EH (cell line): ENCODE measurements around the gene CDK13.

Experiments used
- DNase-seq: peaks from one replicate; pipeline ENCODE4 v3.0.0-alpha.2; 2015; ENCODE audit warnings: low read depth

CDK13 gene

GRCh38 chr7:39948956-39949928 is 814 bp upstream of the CDK13 start:
- DNase-seq: peak; percentile 100

- peak; percentile 61 for DNase-seq
Observed at GRCh38 chr7:39950473-39951225, 593 bp downstream of the CDK13 start.

- DNase-seq: peak; percentile 67
Observed at GRCh38 chr7:39951226-39952194, 1.5 kb downstream of the CDK13 start.

GRCh38 chr7:39952374-39952773 is 2.3 kb downstream of the CDK13 start:
- DNase-seq: peak; percentile 61

DNA sequence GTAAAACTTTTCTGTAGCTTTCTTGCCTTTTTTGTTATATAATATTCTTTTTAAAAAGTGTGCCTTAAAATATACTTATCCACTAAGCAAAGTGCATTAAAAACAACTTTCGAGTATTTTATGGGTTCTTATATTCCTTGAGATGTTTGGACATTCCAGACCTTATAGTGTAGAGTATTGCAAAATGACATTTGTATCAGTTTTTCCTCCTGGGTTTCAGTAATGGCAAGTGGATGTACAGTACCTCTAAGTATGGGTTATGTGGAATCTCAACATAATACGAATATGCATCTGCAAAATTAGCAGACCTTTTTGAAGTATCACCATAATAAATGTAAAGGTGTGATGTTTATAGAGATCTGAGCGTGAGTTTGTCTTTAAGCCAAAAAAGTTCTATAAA is 2.7 kb downstream of the CDK13 start:
- DNase-seq: peak; percentile 19

GRCh38 chr7:39954694-39955093 is 4.6 kb downstream of the CDK13 start:
- DNase-seq: no peak

- DNase-seq: no peak
Observed at GRCh38 chr7:39958038-39958437, 8.0 kb downstream of the CDK13 start.

DNA sequence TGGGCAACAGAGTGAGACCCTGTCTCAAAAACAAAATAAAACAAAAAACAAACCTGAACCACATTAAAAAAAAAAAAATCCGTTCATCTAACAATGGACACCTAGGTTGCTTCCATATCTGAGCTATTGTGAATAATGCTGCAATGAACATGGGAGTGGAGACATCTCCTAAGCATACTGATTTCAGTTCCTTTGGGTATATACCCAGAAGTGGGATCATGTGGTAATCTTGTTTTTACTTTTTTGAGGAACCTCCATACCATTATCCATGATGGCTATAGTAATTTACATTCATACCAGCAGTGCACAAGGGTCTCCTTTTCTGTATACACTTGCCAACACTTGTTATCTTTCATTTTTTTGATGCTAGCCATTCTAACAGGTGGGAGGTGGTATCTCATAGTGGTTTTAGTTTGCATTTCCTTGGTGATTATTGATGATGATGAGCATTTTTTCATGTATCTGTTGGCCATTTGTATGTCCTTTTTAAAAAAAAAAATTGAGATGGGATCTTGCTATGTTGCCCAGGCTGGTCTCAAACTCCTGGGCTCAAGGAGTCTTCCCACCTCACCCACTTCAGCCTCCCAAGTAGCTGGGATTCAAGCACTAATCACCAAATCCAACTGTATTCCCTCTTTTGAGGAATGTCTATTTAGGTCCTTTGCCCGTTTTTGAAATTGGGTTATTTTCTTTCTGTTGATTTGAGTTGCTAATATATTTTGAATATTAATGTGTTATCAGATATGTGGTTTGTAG is 17.5 kb downstream of the CDK13 start:
- no peak for DNase-seq

- DNase-seq: peak; percentile 22
Observed at GRCh38 chr7:39969431-39969830, 19.4 kb downstream of the CDK13 start.

GRCh38 chr7:39971924-39972323 is 21.9 kb downstream of the CDK13 start:
- DNase-seq: no peak

DNA sequence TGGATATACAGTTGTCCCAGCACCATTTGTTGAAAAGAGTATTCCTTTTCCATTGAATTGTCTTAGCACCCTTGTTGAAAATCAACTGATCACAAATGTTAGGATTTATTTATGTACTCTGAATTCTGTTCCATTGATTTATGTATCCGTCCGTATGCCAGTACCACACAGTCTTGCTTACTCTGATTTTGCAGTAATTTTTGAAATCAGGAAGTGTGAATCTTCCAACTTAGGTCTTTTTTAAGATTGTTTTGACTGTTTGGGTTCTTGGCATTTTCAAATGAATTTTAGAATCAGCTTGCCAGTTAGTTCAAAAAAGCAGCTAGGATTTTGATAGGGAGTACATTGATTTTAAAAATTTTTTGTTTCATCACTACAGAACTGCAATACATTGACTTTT is 23.7 kb downstream of the CDK13 start:
- DNase-seq: no peak

DNA sequence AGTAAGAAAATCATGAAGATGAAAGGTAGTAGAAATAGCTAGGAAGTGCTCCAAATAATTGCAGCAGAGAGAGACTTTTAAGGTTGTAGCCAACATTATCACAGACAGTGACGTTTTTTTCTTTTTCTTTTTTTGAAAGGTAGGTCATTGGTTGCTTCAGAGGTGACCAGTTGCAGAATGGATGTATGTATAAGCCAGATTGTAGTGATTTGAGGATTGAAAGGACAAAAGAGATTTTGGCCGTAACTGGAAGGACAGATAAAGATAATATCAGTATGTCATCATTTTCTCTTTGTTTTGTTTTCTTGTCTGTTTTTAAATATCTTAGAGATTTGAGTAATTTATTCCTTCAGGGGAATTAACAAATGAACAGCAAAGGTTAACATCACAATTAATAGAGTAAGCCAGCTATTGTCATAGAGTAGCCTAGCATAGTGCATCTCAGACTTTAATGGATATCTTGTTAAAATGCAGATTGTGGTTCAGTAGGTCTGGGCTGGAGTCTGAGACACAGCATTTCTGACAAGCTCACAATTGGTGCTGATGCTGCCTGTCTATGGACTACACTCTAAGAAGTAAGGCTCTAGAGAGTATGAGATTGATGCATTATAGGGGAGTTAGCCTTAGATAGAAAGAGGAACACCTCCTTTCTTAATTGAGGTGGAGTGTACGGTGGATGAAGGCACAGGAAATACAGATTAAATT is 28.3 kb downstream of the CDK13 start:
- no peak for DNase-seq

GRCh38 chr7:39979406-39980073 is 29.5 kb downstream of the CDK13 start:
- no peak for DNase-seq

DNA sequence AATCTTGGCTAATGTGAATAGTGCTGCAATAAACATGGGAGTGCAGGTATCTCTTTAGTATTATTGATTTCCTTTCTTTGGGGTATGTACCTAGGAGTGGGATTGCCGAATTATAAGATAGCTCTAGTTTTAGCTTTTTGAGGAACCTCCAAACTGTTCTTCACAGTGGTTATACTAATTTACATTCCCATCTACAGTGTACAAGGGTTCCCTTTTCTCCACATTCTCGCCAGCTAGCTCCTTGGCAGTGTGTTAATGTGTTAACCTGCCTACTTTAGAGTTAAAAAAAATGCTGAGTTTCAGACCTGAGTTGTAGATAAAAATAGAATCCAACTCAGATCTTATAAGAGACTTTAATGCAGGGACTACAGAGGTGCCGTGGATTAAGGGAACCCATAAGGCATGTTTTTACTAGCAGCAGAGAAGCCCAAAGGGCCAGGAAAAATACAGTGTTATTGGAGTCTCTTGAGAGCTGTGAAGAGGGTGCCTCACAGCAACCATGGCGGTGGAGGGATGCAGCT is 35.4 kb downstream of the CDK13 start:
- DNase-seq: no peak

DNA sequence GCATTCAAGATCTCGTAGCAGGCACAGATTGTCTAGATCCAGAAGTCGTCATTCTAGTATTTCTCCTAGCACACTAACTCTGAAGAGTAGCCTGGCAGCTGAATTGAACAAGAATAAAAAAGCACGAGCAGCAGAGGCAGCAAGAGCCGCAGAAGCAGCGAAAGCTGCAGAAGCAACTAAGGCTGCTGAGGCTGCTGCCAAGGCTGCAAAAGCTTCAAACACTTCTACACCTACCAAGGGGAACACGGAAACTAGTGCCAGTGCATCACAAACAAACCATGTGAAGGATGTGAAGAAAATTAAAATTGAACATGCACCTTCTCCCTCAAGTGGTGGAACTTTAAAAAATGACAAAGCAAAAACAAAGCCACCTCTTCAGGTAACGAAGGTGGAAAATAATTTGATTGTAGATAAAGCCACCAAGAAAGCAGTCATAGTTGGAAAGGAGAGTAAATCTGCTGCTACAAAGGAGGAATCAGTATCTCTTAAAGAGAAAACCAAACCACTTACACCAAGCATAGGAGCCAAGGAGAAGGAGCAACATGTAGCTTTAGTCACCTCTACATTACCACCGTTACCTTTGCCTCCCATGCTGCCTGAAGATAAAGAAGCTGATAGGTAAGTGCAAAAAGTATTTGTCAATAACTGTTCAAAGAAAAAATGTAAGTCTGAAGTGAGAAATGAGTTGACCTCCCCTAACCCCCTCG is 37.7 kb downstream of the CDK13 start:
- DNase-seq: no peak

DNA sequence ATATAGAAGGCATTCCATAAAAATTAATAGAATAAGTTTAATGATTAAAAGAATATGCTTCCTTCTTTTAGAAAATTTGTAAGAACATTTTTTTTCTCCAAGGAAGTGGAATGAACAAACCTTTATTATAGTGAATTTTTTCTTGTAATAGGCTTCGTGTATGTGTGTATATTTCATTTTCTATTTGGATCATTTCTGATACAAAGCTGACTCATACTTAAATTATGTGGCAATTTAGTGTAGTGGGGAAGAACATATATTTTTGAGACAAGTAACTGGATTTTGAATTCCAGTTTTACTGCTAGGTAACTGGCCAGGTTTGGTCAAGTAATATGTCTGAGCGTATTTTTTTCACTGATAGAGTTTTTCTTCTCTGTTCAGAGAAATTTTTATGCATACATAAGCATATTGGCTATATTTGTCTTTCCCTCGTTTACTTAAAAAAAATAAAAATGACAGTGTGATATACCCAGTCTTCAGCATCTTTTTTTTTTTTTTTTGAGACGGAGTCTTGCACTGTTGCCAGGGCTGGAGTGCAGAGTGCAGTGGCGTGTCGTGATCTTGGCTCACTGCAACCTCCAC is 50.8 kb downstream of the CDK13 start:
- DNase-seq: peak; percentile 44

DNA sequence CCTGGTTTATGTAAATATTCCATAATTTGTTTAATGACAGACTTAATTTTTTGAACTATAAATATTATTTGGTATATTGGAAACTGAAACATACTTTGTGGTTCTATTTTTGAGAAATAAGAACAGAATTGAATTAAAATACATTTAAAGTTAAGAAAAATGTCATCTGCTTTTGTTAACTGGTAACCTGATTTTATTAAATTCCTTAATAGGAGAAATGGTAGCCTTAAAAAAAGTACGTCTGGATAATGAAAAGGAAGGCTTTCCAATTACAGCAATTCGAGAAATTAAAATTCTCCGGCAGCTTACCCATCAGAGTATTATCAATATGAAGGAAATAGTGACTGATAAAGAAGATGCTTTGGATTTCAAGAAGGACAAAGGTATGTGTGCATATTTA is 51.6 kb downstream of the CDK13 start:
- DNase-seq: no peak

GRCh38 chr7:40003597-40003996 is 53.5 kb downstream of the CDK13 start:
- no peak for DNase-seq
